OCI-LY7 (cell line): ENCODE data around the gene ZBTB20. TPM values are rescaled to one million over a fixed set of nuclear protein-coding genes. Genes with fewer than 3 reads are reported as not detected.

ENCODE experiments used
- BruUV-seq: library from RNA; stranded (reverse); fragments of 400-500 nt; replicated peaks from 2 replicates; lab custom pipeline; 2021; lab: Mats Ljungman, UMichigan
- CTCF ChIA-PET: fragments of 300-600 bp; sonication (Branson Sonifier 250); formaldehyde crosslinking; loops from one replicate; lab custom pipeline; 2022; ENCODE audit warnings: antibody characterized with exemption; ENCODE audit not compliant: unreplicated experiment; lab: Charles Lee
- POLR2A ChIA-PET: fragments of 300-600 bp; sonication (Branson Sonifier 250); formaldehyde crosslinking; loops from one replicate; lab custom pipeline; 2022; ENCODE audit warnings: antibody characterized with exemption; lab: Charles Lee
- DNase-seq: peaks from one replicate; pipeline ENCODE4 v3.0.0-alpha.2; 2015; ENCODE audit warnings: low spot score
- H2AFZ ChIP-seq: fragments of 200-600 bp; sonication (generic), shearing (Covaris generic); 2 replicates; pipeline ENCODE4 v1.6.1; 2014; ENCODE audit warnings: mild to moderate bottlenecking, antibody characterized with exemption, low read length, moderate library complexity
- H3K27ac ChIP-seq: fragments of 200-600 bp; sonication (generic); 2 replicates; pipeline ENCODE4 v1.5.1; 2014; ENCODE audit warnings: mixed run types, low read depth, mild to moderate bottlenecking, moderate library complexity, low read length, inconsistent platforms; ENCODE audit not compliant: poor library complexity, severe bottlenecking
- H3K36me3 ChIP-seq: fragments of 200-600 bp; sonication (generic); 2 replicates; pipeline ENCODE4 v1.6.1; 2014; ENCODE audit warnings: mild to moderate bottlenecking, antibody characterized with exemption, low read length, moderate library complexity, mixed read lengths; ENCODE audit not compliant: insufficient read depth
- H3K4me1 ChIP-seq: fragments of 200-600 bp; sonication (generic); 2 replicates; pipeline ENCODE4 v1.5.1; 2014; ENCODE audit warnings: mild to moderate bottlenecking, low read length; ENCODE audit not compliant: insufficient read depth, poor library complexity, severe bottlenecking
- H3K4me2 ChIP-seq: fragments of 200-600 bp; sonication (generic); 2 replicates; pipeline ENCODE4 v1.6.1; 2014; ENCODE audit warnings: mild to moderate bottlenecking, low read length
- H3K4me3 ChIP-seq: fragments of 200-600 bp; sonication (generic); 2 replicates; pipeline ENCODE4 v1.5.1; 2014; ENCODE audit warnings: mild to moderate bottlenecking, low read depth, low read length; ENCODE audit not compliant: poor library complexity, severe bottlenecking
- H3K79me2 ChIP-seq: fragments of 200-600 bp; sonication (generic); 2 replicates; pipeline ENCODE4 v1.6.1; 2016; ENCODE audit warnings: low read depth, mild to moderate bottlenecking, low read length, moderate library complexity, mixed read lengths; ENCODE audit not compliant: insufficient read depth
- H3K9me2 ChIP-seq: fragments of 200-600 bp; sonication (generic); 2 replicates; pipeline ENCODE4 v1.6.1; 2016; ENCODE audit warnings: mild to moderate bottlenecking, low read length, mixed read lengths; ENCODE audit not compliant: insufficient read depth
- H3K9me3 ChIP-seq: fragments of 200-600 bp; sonication (generic); 2 replicates; pipeline ENCODE4 v1.6.1; 2014; ENCODE audit warnings: mild to moderate bottlenecking, mixed run types, low read length, mixed read lengths
- H4K20me1 ChIP-seq: fragments of 200-600 bp; sonication (generic); 2 replicates; pipeline ENCODE4 v1.6.1; 2014; ENCODE audit warnings: mild to moderate bottlenecking, antibody characterized with exemption, low read length, moderate library complexity, mixed read lengths; ENCODE audit not compliant: insufficient read depth
- CTCF ChIP-seq: fragments of 200-600 bp; sonication (generic); conservative IDR thresholded peaks from 2 replicates; pipeline ENCODE4 v1.5.1; 2014; ENCODE audit warnings: mild to moderate bottlenecking, antibody characterized with exemption, low read length, moderate library complexity, mixed read lengths
- EZH2phosphoT487 ChIP-seq: fragments of 200-600 bp; sonication (generic); IDR thresholded peaks from 2 replicates; pipeline ENCODE4 v1.6.1; 2018; ENCODE audit warnings: low read depth, borderline replicate concordance, mild to moderate bottlenecking, mixed run types, antibody characterized with exemption, low read length, moderate library complexity, mixed read lengths
- intact Hi-C: fragments of 100-400 bp; cut with micrococcal nuclease; formaldehyde crosslinking; loops from one replicate; pipeline ENCODE4 v1.10.0; 2022; ENCODE audit not compliant: unreplicated experiment
- total RNA-seq, 2 experiments: library from RNA; depleted of rRNA in 1 of 2; stranded (reverse); fragments of >200 nt in 1 of 2; shearing (Covaris generic) in 1 of 2; gene quantifications; 2 replicates each; pipeline ENCODE4 v1.2.3, GENCODE V29; 2014 to 2022

The ZBTB20 gene
- total RNA-seq, 2 experiments from 2014 or later: 5.5 to 11.8 TPM

GRCh38 chr3:115141033-115141757 lies 5.9 kb downstream of the ZBTB20 start:
- DNase-seq: no peak
- H3K9me3 ChIP-seq: no peaks in the 10 kb centered on the region
- no peak overlapping the region for H3K4me3 ChIP-seq
- intact Hi-C loops: no loop called here
- BruUV-seq: no TSS peak
- peaks cover 10% of the 10 kb centered on the region for H3K4me1 ChIP-seq
- CTCF ChIA-PET: no interaction called here
- TF ChIP-seq EZH2phosphoT487 (no peak), CTCF (no peak)
- POLR2A ChIA-PET: no interaction called here
- no peak overlapping the region for H2AFZ ChIP-seq
- no peaks in the 10 kb centered on the region for H3K79me2 ChIP-seq
- H3K4me2 ChIP-seq: no peak overlapping the region
- H4K20me1 ChIP-seq: no peaks in the 10 kb centered on the region
- no peak overlapping the region for H3K27ac ChIP-seq
- H3K36me3 ChIP-seq: no peaks in the 10 kb centered on the region
- no peaks in the 10 kb centered on the region for H3K9me2 ChIP-seq

- intact Hi-C loops: no loop called here
- BruUV-seq: no TSS peak
- CTCF ChIA-PET: no interaction called here
These were observed 8.0 kb downstream of the ZBTB20 start for GRCh38 chr3:115139072-115139471.

More at GRCh38 chr3:115139072-115139471, 8.0 kb downstream of the ZBTB20 start:
- POLR2A ChIA-PET: interaction anchor here (0.6 to 1.0 kb wide), 2 partner anchors 28 to 748 kb away, joined by 3 read pairs; no protein-coding TSS in a partner anchor
- Histone ChIP-seq H3K36me3 (no peaks in the 10 kb centered on the region), H3K4me2 (no peak overlapping the region), H3K4me1 (no peaks in the 10 kb centered on the region), H3K9me3 (no peaks in the 10 kb centered on the region), H2AFZ (no peak overlapping the region), H3K79me2 (no peaks in the 10 kb centered on the region), H4K20me1 (no peaks in the 10 kb centered on the region; the same call in 1 of the 2 replicates), H3K9me2 (no peaks in the 10 kb centered on the region), H3K27ac (no peak overlapping the region), H3K4me3 (no peak overlapping the region)
- no peak for TF ChIP-seq EZH2phosphoT487
- no peak for TF ChIP-seq CTCF
- no peak for DNase-seq
